Neuron (in vitro differentiated cells): ENCODE data around the gene RPP25L.

Experiments
- H2AFZ ChIP-seq: one replicate; pipeline ENCODE4 v1.6.1; 2013; ENCODE audit warnings: low read depth, mild to moderate bottlenecking, inconsistent platforms, low read length, moderate library complexity
- H3K27me3 ChIP-seq: one replicate; pipeline ENCODE4 v1.6.1; 2013; ENCODE audit warnings: low read length; ENCODE audit not compliant: insufficient read depth
- H3K36me3 ChIP-seq: one replicate; pipeline ENCODE4 v1.6.1; 2013; ENCODE audit warnings: low read length; ENCODE audit not compliant: insufficient read depth
- H3K4me1 ChIP-seq: one replicate; pipeline ENCODE4 v1.6.1; 2013; ENCODE audit warnings: low read length; ENCODE audit not compliant: insufficient read depth
- H3K4me3 ChIP-seq: 2 replicates; pipeline ENCODE4 v1.5.1; 2013; ENCODE audit warnings: mild to moderate bottlenecking, low read length, moderate library complexity
- H3K9me3 ChIP-seq: one replicate; pipeline ENCODE4 v1.6.1; 2013; ENCODE audit warnings: low read length

Gene RPP25L

GRCh38 chr9:34572628-34573027 lies 39.3 kb downstream of the RPP25L start:
- Histone ChIP-seq H3K9me3 (no peaks in the 10 kb centered on the region), H3K27me3 (no peaks in the 10 kb centered on the region), H3K4me3 (no peak overlapping the region), H3K36me3 (peaks cover 34% of the 10 kb centered on the region), H2AFZ (no peak overlapping the region), H3K4me1 (peaks cover 40% of the 10 kb centered on the region)

DNA sequence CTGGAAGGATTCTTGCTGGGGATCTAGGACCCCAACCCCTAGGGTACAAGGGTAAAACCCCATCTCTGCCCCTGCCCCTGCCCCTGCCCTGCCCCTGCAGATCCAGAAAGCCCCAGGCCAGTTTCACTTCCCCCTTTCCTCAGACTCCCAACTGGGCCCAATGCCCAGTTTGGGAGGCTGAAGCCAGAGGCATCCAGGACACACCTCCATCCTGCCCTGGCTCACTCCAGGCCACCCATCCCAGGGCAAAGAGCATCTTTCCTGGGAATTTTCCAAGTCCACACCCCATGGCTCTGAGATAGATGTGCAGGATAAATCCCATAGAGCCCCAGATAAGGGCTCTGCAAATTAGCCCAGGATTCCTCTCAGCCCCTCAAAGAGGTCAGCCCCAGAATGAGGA lies 39.8 kb downstream of the RPP25L start:
- no peaks in the 10 kb centered on the region for H3K9me3 ChIP-seq
- peaks cover 39% of the 10 kb centered on the region for H3K36me3 ChIP-seq
- no peak overlapping the region for H3K4me3 ChIP-seq
- H3K27me3 ChIP-seq: no peaks in the 10 kb centered on the region
- H2AFZ ChIP-seq: no peak overlapping the region
- H3K4me1 ChIP-seq: peaks cover 39% of the 10 kb centered on the region

GRCh38 chr9:34571481-34571810 lies 40.5 kb downstream of the RPP25L start:
- Histone ChIP-seq H2AFZ (no peak overlapping the region), H3K9me3 (no peaks in the 10 kb centered on the region), H3K4me1 (peaks cover 33% of the 10 kb centered on the region), H3K27me3 (no peaks in the 10 kb centered on the region), H3K4me3 (no peak overlapping the region), H3K36me3 (peaks cover 41% of the 10 kb centered on the region)

GRCh38 chr9:34570809-34571480 lies 41.0 kb downstream of the RPP25L start:
- H3K9me3 ChIP-seq: no peaks in the 10 kb centered on the region
- H3K4me3 ChIP-seq: no peak overlapping the region
- H3K27me3 ChIP-seq: no peaks in the 10 kb centered on the region
- H2AFZ ChIP-seq: no peak overlapping the region
- H3K36me3 ChIP-seq: peaks cover 44% of the 10 kb centered on the region
- peaks cover 28% of the 10 kb centered on the region for H3K4me1 ChIP-seq

- H3K4me3 ChIP-seq: no peak overlapping the region
- no peak overlapping the region for H2AFZ ChIP-seq
- peaks cover 48% of the 10 kb centered on the region for H3K36me3 ChIP-seq
- H3K9me3 ChIP-seq: no peaks in the 10 kb centered on the region
- peaks cover 23% of the 10 kb centered on the region for H3K4me1 ChIP-seq
- no peaks in the 10 kb centered on the region for H3K27me3 ChIP-seq
Observed at GRCh38 chr9:34570376-34570775, 41.5 kb downstream of the RPP25L start.

DNA sequence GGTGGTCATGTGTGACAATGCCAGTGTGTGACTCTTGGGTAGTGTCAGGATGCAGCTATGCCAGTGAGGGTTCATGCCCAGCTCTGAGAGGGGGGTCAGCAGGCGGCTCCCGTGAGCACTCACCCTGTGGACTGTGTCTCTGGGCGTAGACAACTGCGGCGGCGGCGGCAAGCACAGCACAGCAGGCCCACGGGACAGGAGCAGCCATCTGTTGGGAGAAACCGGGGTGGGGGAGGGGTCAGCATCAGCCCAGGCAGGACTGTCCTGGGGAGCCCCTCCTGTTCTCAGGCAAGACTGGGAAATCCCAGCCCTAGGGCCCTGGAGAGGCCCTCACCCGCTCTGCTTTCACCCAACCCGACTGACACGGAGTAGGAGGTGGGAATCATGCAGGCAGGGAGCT lies 43.1 kb downstream of the RPP25L start:
- Histone ChIP-seq H3K4me1 (peaks cover 12% of the 10 kb centered on the region), H3K36me3 (peaks cover 56% of the 10 kb centered on the region), H2AFZ (no peak overlapping the region), H3K27me3 (no peaks in the 10 kb centered on the region), H3K9me3 (peaks cover 9% of the 10 kb centered on the region), H3K4me3 (no peak overlapping the region)

DNA sequence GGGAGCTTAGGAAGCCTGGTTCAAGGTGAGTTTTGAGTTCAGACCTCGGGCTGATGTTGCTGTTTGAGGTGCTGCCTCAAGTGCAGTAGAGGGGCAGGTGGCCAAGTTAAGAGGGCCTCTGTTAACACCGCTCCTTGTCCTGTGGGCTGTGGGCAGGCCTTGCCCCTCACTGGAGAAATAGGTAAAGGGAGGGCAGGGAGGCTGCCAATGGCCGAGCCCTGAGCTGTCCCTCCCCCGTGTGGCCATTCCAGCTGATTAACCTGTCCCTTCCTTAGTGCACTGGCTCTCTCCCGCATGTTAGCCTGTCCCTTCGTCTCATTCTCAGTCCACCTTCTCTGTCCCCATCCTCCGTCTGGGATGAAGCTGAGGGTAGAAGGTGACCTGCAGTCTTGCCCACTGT lies 43.8 kb downstream of the RPP25L start:
- Histone ChIP-seq H3K4me3 (no peak overlapping the region), H3K36me3 (peaks cover 58% of the 10 kb centered on the region), H3K27me3 (no peaks in the 10 kb centered on the region), H3K4me1 (peaks cover 9% of the 10 kb centered on the region), H3K9me3 (peaks cover 11% of the 10 kb centered on the region), H2AFZ (no peak overlapping the region)

DNA sequence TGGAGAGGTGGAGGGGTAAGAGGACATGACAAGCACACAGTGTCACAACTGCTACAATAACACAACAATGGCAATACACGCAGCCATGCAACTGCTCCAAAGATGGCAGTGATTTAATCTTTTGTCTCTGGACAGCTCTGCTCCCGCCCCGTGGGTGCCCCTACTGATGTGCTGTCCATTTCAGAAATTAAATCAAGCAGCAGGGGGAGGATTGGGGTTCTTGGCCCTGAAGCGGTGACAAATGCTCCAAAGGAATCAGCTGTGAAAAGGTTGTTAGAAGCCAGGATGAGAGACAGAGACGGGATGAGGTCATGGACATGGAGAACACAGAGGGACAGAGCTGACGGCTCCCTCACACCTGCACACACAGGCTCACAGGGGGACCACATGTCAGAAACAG lies 44.9 kb downstream of the RPP25L start:
- peaks cover 68% of the 10 kb centered on the region for H3K36me3 ChIP-seq
- H2AFZ ChIP-seq: no peak overlapping the region
- H3K27me3 ChIP-seq: no peaks in the 10 kb centered on the region
- H3K4me1 ChIP-seq: peaks cover 9% of the 10 kb centered on the region
- H3K4me3 ChIP-seq: no peak overlapping the region
- peaks cover 20% of the 10 kb centered on the region for H3K9me3 ChIP-seq

- Histone ChIP-seq H3K9me3 (peaks cover 20% of the 10 kb centered on the region), H3K36me3 (peaks cover 75% of the 10 kb centered on the region), H3K4me3 (no peak overlapping the region), H2AFZ (no peak overlapping the region), H3K4me1 (peaks cover 10% of the 10 kb centered on the region), H3K27me3 (no peaks in the 10 kb centered on the region)
Observed at GRCh38 chr9:34566322-34566721, 45.6 kb downstream of the RPP25L start.

DNA sequence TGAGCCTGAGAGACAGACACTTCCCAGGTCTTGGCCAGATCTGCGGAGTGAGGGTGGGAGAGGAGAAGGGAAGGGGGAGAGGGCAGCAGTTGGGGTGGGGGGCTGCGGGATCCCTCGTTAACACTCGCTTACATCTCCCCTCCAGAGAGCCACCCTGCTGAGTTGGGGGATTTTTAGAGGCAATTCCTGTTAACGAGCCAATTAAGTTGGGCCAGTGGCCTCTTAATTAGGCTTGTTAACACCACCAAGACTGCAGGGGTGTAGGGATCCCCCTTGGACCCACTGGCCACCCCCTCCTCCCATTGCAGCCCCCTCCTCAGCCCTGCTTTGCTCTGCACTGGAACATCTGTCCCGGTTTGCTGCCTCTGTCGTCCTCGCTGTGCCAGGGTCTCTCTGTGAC lies 46.0 kb downstream of the RPP25L start:
- H3K36me3 ChIP-seq: peaks cover 76% of the 10 kb centered on the region
- no peak overlapping the region for H2AFZ ChIP-seq
- H3K27me3 ChIP-seq: no peaks in the 10 kb centered on the region
- H3K4me3 ChIP-seq: no peak overlapping the region
- H3K9me3 ChIP-seq: peaks cover 20% of the 10 kb centered on the region
- H3K4me1 ChIP-seq: peaks cover 15% of the 10 kb centered on the region

DNA sequence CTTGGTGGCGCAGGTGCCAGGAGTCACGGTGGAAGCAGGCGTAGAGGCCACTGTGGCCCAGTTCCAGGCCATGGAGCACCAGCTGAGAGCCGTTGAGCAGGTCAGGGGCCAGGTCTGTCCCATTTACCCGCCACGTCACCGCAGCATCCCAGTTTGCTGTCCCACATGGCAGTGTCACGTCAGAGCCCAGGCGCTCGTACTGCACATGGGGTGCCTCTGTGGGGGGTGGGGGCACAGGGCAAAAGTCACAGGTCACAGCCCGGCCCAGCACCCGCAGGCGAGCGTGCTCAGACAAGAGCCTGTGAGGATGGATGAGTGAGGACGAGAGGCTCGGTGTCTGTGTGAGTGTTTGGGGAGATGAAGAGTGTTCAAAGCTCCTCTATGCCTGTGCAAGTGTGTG lies 47.3 kb downstream of the RPP25L start:
- no peaks in the 10 kb centered on the region for H3K27me3 ChIP-seq

DNA sequence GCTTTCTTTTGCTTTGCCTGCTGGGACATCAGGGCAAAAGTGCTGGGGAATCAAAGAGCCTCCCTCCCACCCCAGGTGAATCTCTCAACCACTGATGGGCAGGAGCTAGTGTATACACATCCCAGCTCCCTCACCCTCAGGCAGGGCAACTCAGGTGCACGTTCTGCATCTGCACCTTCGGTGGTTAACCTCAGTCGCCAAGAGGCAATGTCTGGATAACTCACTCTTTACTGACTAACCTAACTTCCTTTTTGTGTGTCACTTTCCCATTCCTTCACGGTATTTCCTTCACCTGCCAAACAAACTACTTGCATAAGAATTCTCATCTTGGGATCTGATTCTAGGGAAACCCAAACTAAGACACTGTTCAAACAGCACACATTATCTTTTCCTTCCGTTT lies 48.6 kb downstream of the RPP25L start:
- no peak overlapping the region for H2AFZ ChIP-seq
- peaks cover 78% of the 10 kb centered on the region for H3K36me3 ChIP-seq
- peaks cover 20% of the 10 kb centered on the region for H3K4me1 ChIP-seq
- no peaks in the 10 kb centered on the region for H3K27me3 ChIP-seq
- H3K9me3 ChIP-seq: peaks cover 20% of the 10 kb centered on the region
- H3K4me3 ChIP-seq: no peak overlapping the region

More for the DNA sequence above, 47.3 kb downstream of the RPP25L start:
- H3K9me3 ChIP-seq: peaks cover 20% of the 10 kb centered on the region
- H3K36me3 ChIP-seq: peaks cover 74% of the 10 kb centered on the region
- H3K4me3 ChIP-seq: no peak overlapping the region
- H2AFZ ChIP-seq: no peak overlapping the region
- peaks cover 20% of the 10 kb centered on the region for H3K4me1 ChIP-seq

DNA sequence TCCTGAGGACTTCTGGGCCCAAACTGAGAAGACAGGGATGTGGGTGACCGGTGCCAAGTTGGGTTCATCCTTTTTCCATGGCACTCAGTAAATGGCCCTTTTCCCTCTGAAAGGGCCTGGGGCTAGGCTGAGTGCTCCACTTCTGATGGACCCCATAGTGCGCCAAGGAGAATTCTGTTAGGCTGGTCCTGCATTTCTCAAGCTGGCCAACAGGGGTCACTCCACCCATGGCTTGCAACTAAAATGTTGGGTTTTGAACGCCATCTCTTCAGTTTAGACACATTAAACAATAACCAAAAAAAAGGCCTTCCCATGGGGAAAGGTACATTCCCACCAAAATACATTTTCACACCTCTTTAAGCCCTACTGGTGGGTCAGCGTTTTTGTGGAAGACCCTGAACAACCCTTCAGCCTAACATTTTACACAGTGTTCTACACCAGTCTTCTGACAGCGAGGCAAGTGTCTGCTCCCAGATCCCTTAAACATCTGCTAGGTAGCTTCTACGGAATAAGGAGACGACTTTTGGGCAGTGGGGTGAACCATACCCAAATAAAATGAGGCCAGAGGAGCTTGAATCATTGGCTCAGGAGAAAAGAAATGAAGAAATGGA lies 49.7 kb downstream of the RPP25L start:
- no peaks in the 10 kb centered on the region for H3K27me3 ChIP-seq
- H3K9me3 ChIP-seq: peaks cover 20% of the 10 kb centered on the region
- H3K4me1 ChIP-seq: peaks cover 18% of the 10 kb centered on the region
- no peak overlapping the region for H3K4me3 ChIP-seq
- peaks cover 77% of the 10 kb centered on the region for H3K36me3 ChIP-seq
- no peak overlapping the region for H2AFZ ChIP-seq
